Ramos (cell line): Measurements from ENCODE around the gene CRKL.
"Not testable (repeated sequence)": the region's sequence is repeated elsewhere in the genome, so short reads cannot be mapped to it uniquely, and the experiment has no call there.

ENCODE experiments used
- in situ Hi-C: fragments of 300-500 bp; cut with MboI; formaldehyde crosslinking; loops from one replicate; pipeline ENCODE4 v1.14.3; 2022; ENCODE audit warnings: low sequenced_read_pairs; ENCODE audit not compliant: unreplicated experiment

The CRKL gene

DNA sequence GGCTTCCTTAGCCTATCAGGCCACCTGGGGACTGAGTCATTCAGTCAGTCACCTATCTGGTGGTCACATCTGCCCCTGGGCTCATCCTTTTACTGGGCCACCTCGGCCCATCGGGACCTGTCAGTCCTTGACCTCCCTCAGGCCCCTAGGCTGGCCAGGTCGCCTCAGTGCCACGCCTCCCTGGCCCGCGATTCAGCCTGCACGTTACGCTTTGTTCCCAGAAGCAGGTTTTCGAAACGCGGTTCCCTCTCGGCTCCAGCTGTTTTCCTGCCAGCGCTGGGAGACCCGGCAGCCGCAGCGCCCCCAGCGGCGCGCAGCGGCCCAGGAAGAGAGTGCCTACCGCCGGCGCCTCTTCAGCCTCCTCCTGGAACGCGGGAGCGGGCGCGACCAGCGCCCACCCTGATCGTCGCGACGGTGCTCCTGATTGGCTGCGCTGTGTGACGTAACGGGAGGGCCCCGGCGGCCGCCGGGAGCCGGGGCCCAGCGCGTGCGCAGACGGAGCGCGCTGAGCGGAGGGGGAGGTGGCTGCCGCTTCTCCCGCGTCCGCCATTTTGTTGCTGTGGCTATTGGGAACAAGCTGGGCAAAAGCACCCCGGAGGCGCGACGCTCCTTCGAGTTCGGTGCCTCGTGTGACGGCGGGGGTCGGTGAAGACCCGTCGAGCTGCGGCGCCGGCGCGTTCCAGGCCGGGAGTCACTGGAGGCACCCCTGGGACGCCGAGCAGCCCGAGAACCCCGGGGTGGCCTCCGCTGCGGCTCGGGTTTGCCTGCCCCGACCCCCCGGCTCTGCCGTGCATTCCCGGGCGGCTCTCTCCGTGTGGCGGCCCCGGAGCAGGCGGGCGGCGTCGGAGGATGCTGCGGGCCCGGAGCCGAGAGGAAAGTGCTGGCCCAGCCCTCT lies at the start of gene CRKL:
CRKL (plus strand) TSS at position 492 of the 895 bp plus-strand sequence. CDS start 528 bp downstream, outside the sequence.
- in situ Hi-C loops = no loop called here

- in situ Hi-C loops = no loop called here
Measured at GRCh38 chr22:20868025-20868962, 48.9 kb upstream of the CRKL start.

DNA sequence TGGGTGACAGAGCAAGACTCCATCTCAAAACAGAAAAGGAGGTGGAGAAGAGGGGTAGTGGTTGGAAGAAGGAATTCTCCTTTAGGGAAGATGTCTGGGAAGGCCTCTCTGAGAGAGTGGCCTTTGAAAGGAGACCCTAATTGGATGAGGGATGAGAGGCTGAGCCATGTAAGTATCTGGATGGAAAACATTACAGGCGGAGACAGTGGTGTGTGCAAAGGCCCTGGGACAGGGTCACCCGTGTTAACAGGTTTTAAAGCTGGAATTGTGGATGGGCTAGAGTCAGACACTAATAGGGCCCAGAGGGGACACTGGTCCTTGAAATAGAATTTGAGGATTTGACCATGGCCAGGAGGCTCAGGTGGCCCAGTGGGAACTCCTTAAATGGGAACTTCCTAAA lies 48.0 kb upstream of the CRKL start:
- in situ Hi-C loops = no loop called here

DNA sequence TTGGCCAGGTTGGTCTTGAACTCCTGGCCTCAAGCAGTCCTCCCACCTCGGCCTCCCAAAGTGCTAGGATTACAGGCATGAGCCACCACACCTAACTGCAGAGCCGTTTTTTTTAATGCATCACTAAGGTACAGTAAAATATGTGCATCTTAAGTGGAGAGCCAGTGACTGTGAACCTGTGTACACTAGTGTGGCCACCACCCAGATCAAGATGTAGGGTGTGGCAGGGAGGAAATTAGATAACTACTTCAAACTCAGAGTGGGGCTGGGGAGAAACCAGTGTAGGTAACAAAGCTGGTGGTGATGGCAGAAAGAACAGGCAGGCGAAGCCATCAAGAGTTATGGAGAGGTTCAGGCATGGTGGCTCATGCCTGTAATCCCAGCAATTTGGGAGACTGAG lies 44.0 kb upstream of the CRKL start:
- in situ Hi-C loops = no loop called here

GRCh38 chr22:20875296-20875695 lies 41.9 kb upstream of the CRKL start:
- in situ Hi-C loops = no loop called here

DNA sequence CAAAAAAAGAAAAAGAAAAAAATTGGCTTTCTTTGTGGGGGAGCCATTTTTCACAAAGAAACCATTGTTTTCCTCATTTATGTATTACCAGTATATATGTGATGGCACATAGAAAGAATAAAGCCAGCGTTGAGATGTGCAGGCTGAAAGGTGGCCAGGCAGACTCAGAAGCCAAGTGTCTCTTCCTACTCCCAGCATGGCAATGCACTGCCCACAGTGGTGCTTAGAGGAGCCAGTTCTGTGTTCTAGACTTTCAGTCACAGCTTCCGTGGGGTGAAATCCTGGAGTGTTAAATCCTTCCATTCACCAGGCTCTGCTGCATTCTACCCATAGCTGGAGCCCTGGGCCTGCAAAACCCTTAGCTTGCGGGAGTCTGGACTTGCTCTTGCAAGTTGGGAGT lies 39.5 kb upstream of the CRKL start:
- in situ Hi-C loops = no loop called here

- in situ Hi-C loops = no loop called here
Measured at GRCh38 chr22:20881231-20881630, 36.0 kb upstream of the CRKL start.

- in situ Hi-C loops = no loop called here
Measured at GRCh38 chr22:20881869-20882815, 35.1 kb upstream of the CRKL start.

- in situ Hi-C loops = no loop called here
Measured at GRCh38 chr22:20882855-20883254, 34.4 kb upstream of the CRKL start.

DNA sequence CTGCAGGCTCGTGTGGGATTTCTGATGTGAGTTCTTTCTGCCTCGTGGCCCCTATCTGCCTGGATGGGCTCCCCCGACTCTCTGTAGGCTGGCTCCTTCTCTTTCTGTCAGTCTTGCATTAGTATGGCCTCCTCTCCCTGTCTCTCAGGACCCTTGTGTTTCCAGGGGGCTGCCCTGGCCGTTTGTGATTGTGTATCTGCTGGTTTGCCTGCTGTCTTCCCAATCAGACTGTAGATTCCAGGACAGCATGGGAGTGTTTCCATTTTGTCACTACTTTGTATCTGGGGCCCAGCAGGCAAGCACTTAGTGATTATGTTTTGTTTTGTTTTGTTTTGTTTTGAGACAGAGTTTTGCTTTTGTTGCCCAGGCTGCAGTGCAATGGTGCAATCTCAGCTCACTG lies 32.8 kb upstream of the CRKL start:
- in situ Hi-C loops = no loop called here

GRCh38 chr22:20885017-20885556 lies 32.1 kb upstream of the CRKL start:
- in situ Hi-C loops = no loop called here

DNA sequence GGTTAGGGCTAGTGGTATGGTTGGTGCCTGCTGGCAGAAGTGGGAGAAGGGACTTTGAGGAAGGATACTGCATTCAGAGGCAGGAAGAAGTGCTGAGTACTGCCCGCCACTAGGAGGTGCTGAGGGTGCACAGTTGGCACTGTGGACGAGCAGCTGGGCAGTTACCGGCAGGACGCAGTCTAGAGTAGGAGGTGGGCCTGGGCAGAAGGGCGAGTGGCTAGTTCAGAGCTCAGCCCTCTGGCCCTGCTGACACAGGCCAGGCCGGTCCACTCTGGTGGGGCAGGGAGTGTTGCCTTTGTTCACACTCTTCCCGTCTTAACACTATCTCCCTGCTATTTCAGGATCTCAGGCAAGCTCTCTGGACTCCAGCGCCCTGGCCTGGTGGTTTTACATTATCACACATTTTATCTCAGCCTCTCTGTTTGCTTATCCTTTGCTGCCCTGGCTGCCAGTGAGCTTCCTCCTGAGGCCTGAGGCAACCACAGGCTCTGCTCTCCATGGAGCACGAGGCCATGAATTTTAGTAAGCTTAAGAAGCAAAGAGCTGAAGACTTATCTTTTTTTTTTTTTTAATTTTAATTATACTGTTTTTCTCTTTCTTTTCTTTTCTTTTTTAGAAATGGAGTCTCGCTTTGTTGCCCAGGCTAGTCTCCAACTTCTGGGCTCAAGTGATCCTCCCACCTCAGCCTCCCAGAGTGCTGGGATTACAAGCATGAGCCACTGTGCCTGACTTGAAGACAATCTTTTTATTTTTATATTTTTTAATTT lies 31.5 kb upstream of the CRKL start:
- in situ Hi-C loops = no loop called here

GRCh38 chr22:20887375-20887774 lies 29.8 kb upstream of the CRKL start:
- in situ Hi-C loops = no loop called here

- in situ Hi-C loops = no loop called here
Measured at GRCh38 chr22:20889025-20889704, 28.0 kb upstream of the CRKL start.

DNA sequence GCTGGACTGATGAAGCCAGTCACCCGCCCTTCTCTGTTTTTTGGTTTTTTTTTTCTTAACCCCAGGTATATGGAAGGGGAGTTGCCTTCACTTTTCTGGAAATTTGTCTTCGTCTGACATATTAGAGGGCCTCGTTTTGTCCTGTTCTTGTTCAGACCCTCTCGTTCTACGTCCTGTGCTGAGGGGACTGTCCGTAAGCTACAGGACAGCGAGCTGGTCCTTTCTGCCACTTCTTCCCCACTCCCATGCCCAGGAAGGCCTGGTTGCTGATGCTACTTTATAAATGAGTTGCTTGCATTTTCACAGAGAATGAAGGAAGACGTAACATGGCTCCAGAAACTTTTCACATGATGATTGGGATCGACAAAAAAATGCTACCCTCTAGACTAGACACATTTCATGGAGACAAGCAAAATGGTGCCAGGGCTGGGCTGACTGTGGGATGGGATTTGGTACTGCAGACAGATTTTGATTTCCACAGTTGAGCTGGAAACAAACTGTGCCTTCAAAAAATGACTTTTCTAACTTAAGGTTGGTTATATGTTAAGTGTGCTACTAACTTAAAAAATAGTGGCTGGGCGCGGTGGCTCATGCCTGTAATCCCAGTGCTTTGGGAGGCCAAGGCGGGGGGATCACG lies 27.2 kb upstream of the CRKL start:
- in situ Hi-C loops = no loop called here

DNA sequence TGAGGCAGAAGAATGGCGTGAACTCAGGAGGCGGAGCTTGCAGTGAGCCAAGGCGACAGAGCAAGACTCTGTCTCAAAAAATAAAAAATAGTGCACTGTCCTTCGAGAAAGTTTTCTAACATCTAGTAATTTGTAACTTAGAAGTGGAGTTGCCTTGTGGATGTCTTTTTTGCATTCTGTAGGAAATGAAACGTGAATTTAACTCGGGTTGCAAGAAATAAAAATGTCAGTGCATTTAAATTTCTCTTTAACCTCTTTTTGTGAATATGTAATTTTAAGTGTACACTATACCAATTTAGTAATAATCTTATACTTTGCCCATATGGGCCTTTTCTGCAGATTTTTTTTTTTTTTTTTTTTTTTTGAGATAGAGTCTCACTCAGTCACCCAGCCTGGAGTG lies 26.2 kb upstream of the CRKL start:
- in situ Hi-C loops = no loop called here

GRCh38 chr22:20897737-20898136 lies 19.5 kb upstream of the CRKL start:
- in situ Hi-C loops = not testable (repeated sequence)

DNA sequence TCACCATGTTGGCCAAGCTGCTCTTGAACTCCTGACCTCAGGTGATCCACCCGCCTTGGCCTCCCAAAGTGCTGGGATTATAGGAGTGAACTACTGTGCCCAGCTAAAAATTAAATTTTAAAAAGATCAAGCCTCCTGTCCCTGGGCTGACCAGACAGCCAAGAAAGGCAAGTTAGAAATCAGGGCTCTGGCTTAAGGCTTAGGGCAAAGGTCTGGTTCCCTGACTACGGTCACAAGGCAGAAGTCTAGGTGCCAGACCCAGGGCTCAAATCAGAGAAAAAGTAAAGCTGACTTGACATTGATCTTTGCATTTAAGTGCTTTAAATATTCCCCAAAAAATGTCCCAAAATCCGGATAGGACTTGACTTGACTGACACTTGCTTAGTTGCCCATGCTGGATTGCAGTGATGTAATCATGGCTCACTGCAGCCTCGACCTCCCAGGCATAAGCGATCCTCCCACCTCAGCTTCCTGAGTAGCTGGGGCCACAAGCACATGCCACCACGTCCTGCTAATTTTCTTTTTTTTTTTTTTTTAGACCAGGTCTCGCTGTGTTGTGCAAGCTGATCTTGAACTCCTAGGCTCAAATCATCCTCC lies 17.3 kb upstream of the CRKL start:
- in situ Hi-C loops = no loop called here
